Activated naive CD8-positive, alpha-beta T cell treated with anti-CD3 and anti-CD28 coated beads for 36 hours (primary cell): ENCODE results near the gene ASPDH. TPM values are rescaled to one million over a fixed set of nuclear protein-coding genes. Genes with fewer than 3 reads are reported as not detected.

ENCODE experiments used
- DNase-seq: peaks from one replicate; pipeline ENCODE4 v3.0.0; 2021
- H3K27ac Mint-ChIP-seq: one replicate; pipeline ENCODE4 v1.8.0; 2022; ENCODE audit warnings: mild to moderate bottlenecking, moderate library complexity, mixed read lengths
- H3K27me3 Mint-ChIP-seq: one replicate; pipeline ENCODE4 v1.8.0; 2022; ENCODE audit warnings: mild to moderate bottlenecking, mixed read lengths
- H3K36me3 Mint-ChIP-seq: one replicate; pipeline ENCODE4 v1.8.0; 2021; ENCODE audit warnings: mild to moderate bottlenecking, mixed read lengths
- H3K4me1 Mint-ChIP-seq: one replicate; pipeline ENCODE4 v1.8.0; 2021; ENCODE audit warnings: mixed read lengths
- H3K4me3 Mint-ChIP-seq: one replicate; pipeline ENCODE4 v1.8.0; 2022; ENCODE audit warnings: mild to moderate bottlenecking, moderate library complexity, mixed read lengths
- H3K9me3 Mint-ChIP-seq: one replicate; pipeline ENCODE4 v1.8.0; 2022; ENCODE audit warnings: mixed read lengths
- total RNA-seq, 2 experiments: library from RNA; stranded (reverse); gene quantifications; one replicate each; pipeline ENCODE4 v1.2.3, GENCODE V29; 2021

Gene ASPDH
- total RNA-seq, result not detected

DNA sequence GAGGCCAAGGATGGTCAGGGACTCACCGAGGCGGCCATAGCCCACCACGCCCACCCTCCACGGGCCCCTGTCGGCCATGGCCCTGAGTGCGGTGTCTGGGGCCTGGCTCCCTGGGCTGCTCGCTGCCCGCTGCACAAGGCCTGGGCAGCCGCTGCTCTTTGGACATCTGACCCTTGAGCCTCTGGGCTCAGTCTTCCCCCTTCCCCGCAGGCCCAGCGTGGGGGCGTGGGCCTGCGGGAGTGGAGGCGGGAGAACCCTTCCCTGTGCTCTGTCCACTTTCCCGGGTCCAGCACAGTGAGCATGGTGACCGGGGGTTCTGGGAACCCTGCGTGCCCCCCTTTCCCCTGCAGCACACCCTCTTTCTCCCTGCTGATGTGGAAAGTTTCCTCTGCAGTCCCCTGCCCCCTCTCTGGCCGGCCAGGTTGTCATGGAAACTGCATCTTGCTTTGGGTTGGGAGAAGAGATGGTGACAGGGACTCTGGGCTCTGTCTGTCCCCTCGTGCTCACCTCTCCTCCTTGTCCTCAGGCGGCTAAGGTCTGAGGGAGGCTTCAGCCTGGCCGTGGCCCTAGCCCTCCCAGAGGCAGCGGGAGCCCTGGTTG is at the start of gene ASPDH:
TSS of gene ASPDH (minus strand) at position 168 of the 600 bp plus-strand sequence. CDS start at position 78, 90 bp downstream.
- Mint-ChIP-seq H3K36me3 (peaks cover 2% of the 10 kb centered on the region), H3K27me3 (peaks cover 40% of the 10 kb centered on the region), H3K27ac (peak within 1 kb of the TSS; percentile 6), H3K4me1 (peaks cover 4% of the 10 kb centered on the region), H3K4me3 (no peak within 1 kb of the TSS), H3K9me3 (no peaks in the 10 kb centered on the region)
- no peak for DNase-seq

DNA sequence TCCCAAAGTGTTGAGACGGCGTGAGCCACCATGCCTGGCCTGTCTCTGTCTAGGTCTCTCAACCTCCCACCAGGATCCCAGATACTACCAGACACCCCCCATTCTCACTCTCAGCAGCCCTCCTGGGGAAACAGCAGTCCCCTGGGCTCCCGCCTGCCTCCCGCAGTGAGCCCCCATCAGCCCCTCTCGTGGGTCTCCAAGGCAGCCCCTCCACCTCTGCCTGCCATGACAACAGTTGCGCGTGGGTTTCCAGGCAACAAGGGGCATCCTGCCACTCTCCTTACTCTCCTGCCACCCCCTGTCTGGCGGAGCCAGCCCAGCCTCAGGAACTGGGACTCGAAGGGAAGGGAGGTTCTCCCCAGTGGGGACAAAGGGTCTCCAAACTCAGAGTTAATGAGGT is 49.3 kb upstream of the ASPDH start:
- H3K9me3 Mint-ChIP-seq, result no peaks in the 10 kb centered on the region
- no peak overlapping the region for H3K4me3 Mint-ChIP-seq
- no peaks in the 10 kb centered on the region for H3K36me3 Mint-ChIP-seq
- no peak overlapping the region for H3K27ac Mint-ChIP-seq
- peaks cover 65% of the 10 kb centered on the region for H3K27me3 Mint-ChIP-seq
- no peak for DNase-seq
- H3K4me1 Mint-ChIP-seq, result peaks cover 17% of the 10 kb centered on the region

DNA sequence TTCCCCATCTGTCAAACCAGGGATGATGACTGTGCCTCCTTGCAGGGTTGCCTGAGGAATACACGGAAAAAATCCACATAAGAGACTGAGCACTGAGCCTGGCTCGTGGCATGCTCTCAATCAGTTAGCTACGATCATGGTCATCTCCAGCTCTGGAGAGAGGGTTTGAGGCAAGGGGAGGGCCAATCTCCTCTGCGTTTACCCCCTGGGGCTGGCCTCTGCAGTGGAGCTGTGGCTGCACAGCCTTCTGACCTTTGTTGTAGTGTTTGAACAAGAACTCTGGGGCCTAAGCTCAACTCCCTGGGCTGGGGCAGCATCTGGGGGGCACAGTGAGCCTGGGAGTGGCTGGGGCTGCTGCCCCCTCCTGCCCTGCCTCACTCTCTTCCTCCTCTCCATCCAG is 48.6 kb upstream of the ASPDH start:
- peaks cover 17% of the 10 kb centered on the region for H3K4me1 Mint-ChIP-seq
- H3K27ac Mint-ChIP-seq, result no peak overlapping the region
- H3K9me3 Mint-ChIP-seq, result no peaks in the 10 kb centered on the region
- H3K36me3 Mint-ChIP-seq, result no peaks in the 10 kb centered on the region
- H3K27me3 Mint-ChIP-seq, result peaks cover 66% of the 10 kb centered on the region
- DNase-seq, result no peak
- H3K4me3 Mint-ChIP-seq, result no peak overlapping the region

DNA sequence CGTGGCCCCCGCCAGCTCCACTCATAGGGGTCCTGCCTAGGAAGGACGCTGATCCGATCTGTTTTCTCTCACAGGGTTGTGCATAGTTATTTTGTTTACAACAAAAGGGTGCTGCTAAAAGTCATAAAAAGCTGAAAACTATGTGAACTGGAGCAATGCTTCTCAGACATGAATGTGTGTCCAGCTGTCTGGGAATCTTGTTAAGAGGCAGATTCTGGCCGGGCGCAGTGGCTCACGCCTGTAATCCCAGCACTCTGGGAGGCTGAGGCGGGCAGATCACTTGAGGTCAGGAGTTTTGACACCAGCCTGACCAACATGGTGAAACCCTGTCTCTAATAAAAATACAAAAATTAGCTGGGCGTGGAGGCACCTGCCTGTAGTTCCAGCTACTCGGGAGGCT is 45.9 kb upstream of the ASPDH start:
- Mint-ChIP-seq H3K27me3 (peaks cover 67% of the 10 kb centered on the region), H3K36me3 (no peaks in the 10 kb centered on the region), H3K27ac (no peak overlapping the region), H3K4me1 (no peaks in the 10 kb centered on the region), H3K4me3 (no peak overlapping the region), H3K9me3 (no peaks in the 10 kb centered on the region)
- DNase-seq, result no peak

DNA sequence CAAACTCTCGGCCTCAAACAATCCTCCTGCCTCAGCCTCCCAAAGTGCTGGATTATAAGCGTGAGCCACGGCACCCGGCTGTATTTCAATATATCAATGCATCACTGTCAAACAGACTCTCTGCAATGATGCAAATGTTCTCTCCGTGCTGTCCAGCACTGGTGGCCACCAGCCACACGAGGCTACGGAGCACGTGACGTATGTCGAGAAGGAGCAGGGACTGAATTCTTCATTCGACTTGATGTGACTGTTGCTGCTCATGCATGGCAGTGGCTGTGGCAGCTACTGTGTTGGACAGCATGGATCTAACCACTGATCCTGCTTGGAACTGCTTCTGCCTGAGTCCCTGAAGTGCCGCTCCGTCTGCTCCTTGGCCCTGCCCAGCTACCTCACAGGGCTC is 44.7 kb upstream of the ASPDH start:
- Mint-ChIP-seq H3K9me3 (no peaks in the 10 kb centered on the region), H3K4me3 (no peak overlapping the region), H3K27ac (no peak overlapping the region), H3K27me3 (peaks cover 66% of the 10 kb centered on the region), H3K4me1 (no peaks in the 10 kb centered on the region), H3K36me3 (no peaks in the 10 kb centered on the region)
- no peak for DNase-seq

DNA sequence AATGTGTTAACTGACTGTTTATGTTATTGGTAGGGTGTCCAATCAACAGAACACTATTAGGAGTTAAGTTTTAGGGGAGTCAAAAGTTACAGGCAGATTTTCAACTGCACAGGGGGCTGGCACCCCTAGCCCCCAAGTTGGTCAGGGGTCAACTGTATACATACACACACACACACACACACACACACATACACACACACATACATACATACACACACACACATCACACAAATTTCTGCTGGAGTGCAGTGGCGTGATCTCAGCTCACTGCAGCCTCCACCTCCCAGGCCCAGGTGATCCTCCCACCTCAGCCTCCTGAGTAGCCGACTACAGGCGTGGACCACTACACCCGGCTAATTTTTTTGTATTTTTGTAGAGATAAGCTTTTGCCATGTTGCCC is 44.3 kb upstream of the ASPDH start:
- Mint-ChIP-seq H3K4me1 (no peaks in the 10 kb centered on the region), H3K27ac (no peak overlapping the region), H3K36me3 (no peaks in the 10 kb centered on the region), H3K9me3 (no peaks in the 10 kb centered on the region), H3K4me3 (no peak overlapping the region), H3K27me3 (peaks cover 66% of the 10 kb centered on the region)
- DNase-seq, result no peak

DNA sequence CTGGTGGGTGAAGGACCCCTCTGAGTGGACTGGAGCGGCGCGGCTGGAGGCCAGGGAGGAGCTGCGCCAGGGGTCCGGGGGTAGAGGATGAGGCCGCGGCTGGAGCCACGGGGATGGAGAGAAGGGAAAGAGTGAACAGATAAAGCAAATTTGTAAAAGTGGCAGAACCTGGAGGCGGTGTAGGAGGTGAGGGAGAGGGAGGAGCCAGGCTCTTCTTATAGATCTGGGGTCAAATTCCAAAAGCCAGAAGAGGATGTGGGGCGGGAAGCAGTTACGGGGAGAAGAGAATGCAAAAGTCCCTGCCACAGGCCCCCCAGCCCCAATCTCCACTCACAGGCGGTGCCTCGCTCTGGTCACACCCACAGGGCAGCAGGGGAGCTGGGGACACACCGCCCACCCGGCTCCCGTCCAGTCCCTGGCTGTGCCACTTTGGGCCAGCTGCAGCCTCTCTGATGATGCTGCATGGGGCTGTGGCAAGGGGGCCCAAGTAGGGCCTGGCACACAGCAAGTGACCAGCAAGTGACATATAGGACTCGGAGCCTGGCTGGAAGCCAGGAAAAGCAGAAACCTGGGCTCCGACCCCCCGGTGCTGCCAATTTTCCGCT is 43.4 kb upstream of the ASPDH start:
- Mint-ChIP-seq H3K27me3 (peaks cover 66% of the 10 kb centered on the region), H3K27ac (no peak overlapping the region), H3K36me3 (no peaks in the 10 kb centered on the region), H3K4me1 (no peaks in the 10 kb centered on the region), H3K9me3 (no peaks in the 10 kb centered on the region), H3K4me3 (no peak overlapping the region)
- no peak for DNase-seq

DNA sequence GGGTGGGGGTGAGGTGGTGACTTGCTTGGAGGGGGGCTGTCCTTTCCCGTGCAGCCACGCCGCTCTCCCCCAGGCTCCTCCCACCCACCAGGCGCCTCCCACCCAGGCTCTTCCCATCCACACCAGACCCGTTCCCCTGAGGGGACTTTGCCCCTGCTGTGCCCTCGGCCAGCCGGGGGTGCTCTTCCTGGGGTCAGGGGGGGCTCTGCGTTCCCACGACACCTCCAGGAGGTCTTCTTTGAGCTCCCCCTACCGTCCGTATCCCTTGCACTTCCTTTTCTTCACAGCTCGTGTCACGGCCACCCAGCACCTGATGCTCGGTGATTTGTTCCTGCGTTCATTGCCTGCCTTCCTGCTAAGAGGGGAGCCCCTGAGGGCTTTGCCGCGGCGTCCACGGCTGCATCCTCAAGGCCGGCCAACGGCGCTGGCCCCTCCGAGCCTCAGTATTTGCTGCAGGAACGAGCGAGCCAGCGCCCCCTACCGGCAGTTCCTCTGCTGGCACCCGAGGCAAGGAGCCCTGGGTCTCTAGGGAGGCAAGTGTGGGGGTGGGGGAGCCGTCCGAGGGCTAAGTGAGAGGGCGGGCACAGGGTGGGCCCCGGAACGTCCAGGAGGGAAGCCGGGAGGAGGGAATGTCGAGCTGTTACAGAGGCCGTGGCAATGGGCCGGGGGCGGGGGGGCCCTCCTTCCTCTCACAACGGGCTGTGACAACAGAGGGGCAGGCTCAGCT is 42.7 kb upstream of the ASPDH start:
- Mint-ChIP-seq H3K27ac (no peak overlapping the region), H3K36me3 (no peaks in the 10 kb centered on the region), H3K27me3 (peaks cover 70% of the 10 kb centered on the region), H3K9me3 (no peaks in the 10 kb centered on the region), H3K4me1 (no peaks in the 10 kb centered on the region), H3K4me3 (peak overlapping the region; percentile 84)
- peak; percentile 79 for DNase-seq

DNA sequence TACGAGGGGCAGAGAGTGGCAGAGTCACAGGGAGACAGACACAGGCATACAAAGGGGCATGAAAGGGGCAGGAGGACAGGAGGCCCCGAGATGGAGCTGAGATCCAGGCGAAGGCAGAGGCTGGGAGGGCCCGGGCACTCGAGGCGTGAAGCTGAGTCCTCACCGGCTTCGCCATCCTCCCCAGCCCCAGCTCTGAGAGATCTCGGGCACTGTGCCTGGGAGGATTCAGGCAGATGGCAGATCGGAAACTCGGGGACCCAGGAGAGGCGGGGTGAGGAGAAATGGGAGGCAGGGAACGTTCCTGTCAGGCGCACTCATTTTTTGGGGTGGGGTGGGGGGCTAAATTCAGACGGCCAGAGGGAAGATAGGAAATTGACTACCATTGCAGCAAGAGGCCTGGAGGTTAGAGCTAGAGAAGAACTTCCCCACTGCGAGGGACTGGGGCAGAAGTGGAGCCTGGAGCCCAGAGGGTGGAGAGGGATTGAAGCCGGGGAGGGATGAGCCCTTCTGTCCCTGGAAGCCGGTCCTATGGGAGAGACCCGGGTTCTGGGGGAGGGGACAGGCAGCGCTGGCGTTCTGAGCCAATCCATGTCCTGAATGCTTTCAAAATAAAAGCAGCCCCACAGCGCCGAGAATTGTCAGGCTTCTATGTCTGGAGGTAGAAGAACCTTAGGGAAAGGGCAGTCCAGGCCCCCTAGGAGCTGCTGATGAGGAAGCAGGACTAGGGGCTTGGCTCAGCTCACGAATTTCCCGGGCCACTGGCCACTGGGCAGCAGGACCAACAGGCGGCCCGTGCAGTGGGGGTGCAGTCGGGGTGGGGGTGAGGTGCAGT is 42.0 kb upstream of the ASPDH start:
- no peaks in the 10 kb centered on the region for H3K9me3 Mint-ChIP-seq
- no peaks in the 10 kb centered on the region for H3K36me3 Mint-ChIP-seq
- H3K4me3 Mint-ChIP-seq, result no peak overlapping the region
- H3K27ac Mint-ChIP-seq, result no peak overlapping the region
- peaks cover 77% of the 10 kb centered on the region for H3K27me3 Mint-ChIP-seq
- no peak for DNase-seq
- no peaks in the 10 kb centered on the region for H3K4me1 Mint-ChIP-seq

DNA sequence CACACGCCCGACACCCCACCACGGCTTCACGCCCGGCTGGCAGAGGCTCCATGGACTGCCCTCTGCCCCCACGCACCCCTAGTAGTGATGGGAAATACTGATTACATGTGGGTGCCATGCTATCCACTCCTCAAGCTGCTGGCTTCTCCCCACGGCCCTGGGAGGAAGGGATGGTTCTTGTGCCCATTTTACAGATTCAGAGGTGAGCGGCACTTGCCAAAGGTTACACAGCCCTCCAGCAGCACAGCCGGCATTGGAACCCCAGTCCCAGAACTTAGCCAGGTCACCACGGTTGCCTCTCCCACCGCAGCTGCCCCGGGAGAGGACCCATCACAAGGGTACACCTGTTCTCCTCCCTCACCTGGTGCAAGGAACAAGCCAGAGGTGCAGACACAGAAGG is 41.3 kb upstream of the ASPDH start:
- no peak for DNase-seq
- H3K4me1 Mint-ChIP-seq, result no peaks in the 10 kb centered on the region
- no peaks in the 10 kb centered on the region for H3K36me3 Mint-ChIP-seq
- peaks cover 84% of the 10 kb centered on the region for H3K27me3 Mint-ChIP-seq
- H3K4me3 Mint-ChIP-seq, result no peak overlapping the region
- no peaks in the 10 kb centered on the region for H3K9me3 Mint-ChIP-seq
- H3K27ac Mint-ChIP-seq, result no peak overlapping the region

DNA sequence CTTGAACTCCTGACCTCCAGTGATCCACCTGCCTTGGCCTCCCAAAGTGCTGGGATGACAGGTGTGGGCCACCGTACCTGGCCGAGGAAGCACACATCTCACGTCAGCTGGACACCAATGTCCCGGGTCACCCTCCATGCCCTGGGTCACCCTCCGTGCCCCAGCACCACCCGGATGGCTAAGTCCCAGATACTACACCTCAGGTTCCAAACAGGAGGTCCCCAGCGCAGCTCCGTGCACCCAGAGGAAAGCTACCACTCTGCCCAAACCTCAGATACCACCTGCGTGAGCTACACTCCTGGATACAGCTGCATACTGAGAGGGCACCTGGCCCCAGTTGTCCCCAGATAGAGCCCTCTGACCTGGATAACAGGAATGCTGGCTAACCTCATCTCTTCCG is 40.5 kb upstream of the ASPDH start:
- Mint-ChIP-seq H3K27ac (no peak overlapping the region), H3K4me3 (no peak overlapping the region), H3K4me1 (no peaks in the 10 kb centered on the region), H3K9me3 (no peaks in the 10 kb centered on the region), H3K27me3 (peaks cover 84% of the 10 kb centered on the region), H3K36me3 (no peaks in the 10 kb centered on the region)
- no peak for DNase-seq

DNA sequence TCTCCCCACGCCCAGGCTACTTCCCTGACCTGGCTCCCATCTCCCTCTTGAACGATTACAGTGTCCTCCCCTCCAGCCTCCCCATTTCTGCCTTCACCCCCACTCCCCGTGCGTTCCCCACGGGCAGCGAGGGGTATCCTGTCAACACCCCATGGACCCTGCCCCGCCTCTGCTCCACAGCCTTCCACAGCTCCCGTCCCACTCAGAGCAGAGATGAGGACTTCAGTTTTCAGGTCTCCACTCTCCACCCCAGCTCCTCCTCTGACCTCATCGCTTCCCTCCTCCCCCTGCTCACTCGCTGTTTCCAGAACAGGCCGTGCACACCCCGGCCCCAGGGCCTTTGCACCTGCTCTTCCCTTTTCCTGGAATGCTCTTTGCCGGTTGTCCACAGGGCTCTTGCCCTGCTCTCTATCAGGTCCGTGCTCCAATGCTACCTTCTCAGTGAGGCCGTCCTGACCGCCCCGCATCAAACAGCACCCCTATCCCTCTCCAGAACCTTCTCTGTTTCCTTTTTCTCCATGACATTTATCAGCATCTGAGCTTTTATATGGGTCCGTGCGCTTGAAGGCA is 39.5 kb upstream of the ASPDH start:
- H3K4me3 Mint-ChIP-seq, result no peak overlapping the region

DNA sequence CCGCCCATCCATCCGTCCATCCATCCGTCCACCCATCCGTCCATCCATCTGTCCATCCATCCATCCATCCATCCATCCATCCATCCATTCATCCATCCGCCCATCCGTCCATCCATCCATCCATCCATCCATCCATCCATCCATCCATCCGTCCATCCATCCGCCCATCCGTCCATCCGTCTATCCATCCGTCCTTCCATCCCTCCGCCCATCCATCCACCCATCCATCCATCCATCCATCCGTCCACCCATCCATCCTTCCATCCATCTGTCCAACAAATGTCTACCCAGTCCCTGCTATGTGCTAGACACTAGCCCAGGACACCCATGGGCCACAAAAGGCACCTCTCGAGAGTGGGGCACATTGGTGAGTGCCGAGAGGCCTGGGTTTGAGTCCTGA is 38.8 kb upstream of the ASPDH start:
- Mint-ChIP-seq H3K4me1 (no peaks in the 10 kb centered on the region), H3K27me3 (peaks cover 80% of the 10 kb centered on the region), H3K9me3 (no peaks in the 10 kb centered on the region), H3K4me3 (no peak overlapping the region), H3K36me3 (no peaks in the 10 kb centered on the region), H3K27ac (no peak overlapping the region)
- DNase-seq, result no peak

More for the DNA sequence above, 39.5 kb upstream of the ASPDH start:
- Mint-ChIP-seq H3K27me3 (peaks cover 85% of the 10 kb centered on the region), H3K9me3 (no peaks in the 10 kb centered on the region), H3K27ac (no peak overlapping the region), H3K36me3 (no peaks in the 10 kb centered on the region), H3K4me1 (no peaks in the 10 kb centered on the region)
- no peak for DNase-seq

DNA sequence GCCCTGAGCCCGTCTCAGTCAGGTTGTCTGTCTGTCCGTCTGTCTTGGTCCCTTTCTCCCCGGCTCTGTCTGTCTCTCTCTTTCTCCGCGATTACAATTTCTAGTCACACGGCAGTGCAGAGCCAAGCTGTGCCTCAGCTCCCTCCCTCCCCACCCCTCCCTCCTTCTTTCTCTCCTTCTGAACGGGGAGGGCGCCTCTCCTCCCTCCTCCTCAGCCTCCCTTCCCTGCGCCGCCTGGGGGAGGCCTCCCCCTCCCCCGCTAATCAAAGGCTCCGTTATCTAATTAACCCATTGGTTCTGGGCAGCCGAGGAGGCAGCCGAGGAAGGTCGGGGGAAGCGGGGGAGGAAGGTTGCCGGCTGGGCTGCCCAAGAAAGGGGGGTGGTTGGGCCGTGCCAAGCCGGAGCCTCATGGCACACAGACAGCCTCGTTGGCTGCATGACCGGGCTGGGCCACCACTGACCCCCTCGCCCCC is 38.0 kb upstream of the ASPDH start:
- Mint-ChIP-seq H3K27ac (no peak overlapping the region), H3K9me3 (no peaks in the 10 kb centered on the region), H3K27me3 (peaks cover 72% of the 10 kb centered on the region), H3K4me3 (no peak overlapping the region), H3K36me3 (no peaks in the 10 kb centered on the region), H3K4me1 (no peaks in the 10 kb centered on the region)
- DNase-seq, result no peak
